Stimulated activated naive B cell treated with anti-CD40 and anti-IgM and Interleukin-4, amounts not matched to agents 10 μg/mL and 1 μg/mL and 100 μg/mL, for 72 hours (primary cell): ENCODE measurements around the gene HS6ST3.
A peak's percentile ranks its signal among the peaks of the same experiment; 100 is the strongest.

Experiments
- ATAC-seq, 2 donors: fragments of 150-1000 bp; cut with Tn5 transposase; replicated peaks; 2 replicates each; pipeline ENCODE4 v1.10.0; 2021; ENCODE audit warnings: moderate library complexity in 1 of 2
- DNase-seq: peaks from one replicate; pipeline ENCODE4 v3.0.0; 2021
- H3K27ac Mint-ChIP-seq: one replicate; pipeline ENCODE4 v1.8.0; 2022; ENCODE audit warnings: mild to moderate bottlenecking, mixed read lengths
- H3K27me3 Mint-ChIP-seq, 2 donors: one replicate each; pipeline ENCODE4 v1.8.0; 2022; ENCODE audit warnings: mixed read lengths in 2 of 2
- H3K36me3 Mint-ChIP-seq, 2 donors: one replicate each; pipeline ENCODE4 v1.8.0; 2022; ENCODE audit warnings: mixed read lengths in 2 of 2, mild to moderate bottlenecking in 1 of 2
- H3K4me1 Mint-ChIP-seq, 2 donors: one replicate each; pipeline ENCODE4 v1.8.0; 2022; ENCODE audit warnings: mixed read lengths in 2 of 2, mild to moderate bottlenecking in 1 of 2
- H3K4me3 Mint-ChIP-seq, 2 donors: one replicate each; pipeline ENCODE4 v1.8.0; 2022; ENCODE audit warnings: mild to moderate bottlenecking in 2 of 2, mixed read lengths in 2 of 2, moderate library complexity in 1 of 2
- H3K9me3 Mint-ChIP-seq, 2 donors: one replicate each; pipeline ENCODE4 v1.8.0; 2022; ENCODE audit warnings: mixed read lengths in 2 of 2, mild to moderate bottlenecking in 1 of 2

HS6ST3 gene

GRCh38 chr13:96816261-96816660 lies 726.4 kb downstream of the HS6ST3 start:
- Mint-ChIP-seq H3K27ac (no peak overlapping the region), H3K36me3 (no peaks in the 10 kb centered on the region), H3K4me1 (no peaks in the 10 kb centered on the region), H3K27me3 (no peaks in the 10 kb centered on the region), H3K4me3 (no peak overlapping the region), H3K9me3 (peaks cover 4% of the 10 kb centered on the region in 2 donors)
- no peak for ATAC-seq
- DNase-seq = no peak

GRCh38 chr13:96816874-96817273 lies 727.0 kb downstream of the HS6ST3 start:
- DNase-seq (no peak), ATAC-seq (no peak)

GRCh38 chr13:96817336-96817941 lies 727.5 kb downstream of the HS6ST3 start:
- ATAC-seq (no peak), DNase-seq (no peak)
- Mint-ChIP-seq H3K4me1 (no peaks in the 10 kb centered on the region), H3K4me3 (no peak overlapping the region), H3K27me3 (no peaks in the 10 kb centered on the region), H3K27ac (no peak overlapping the region), H3K36me3 (no peaks in the 10 kb centered on the region), H3K9me3 (peaks cover 2 to 4% of the 10 kb centered on the region in 2 donors)

More at GRCh38 chr13:96816874-96817273, 727.0 kb downstream of the HS6ST3 start:
- Mint-ChIP-seq H3K27ac (no peak overlapping the region), H3K27me3 (no peaks in the 10 kb centered on the region), H3K4me1 (no peaks in the 10 kb centered on the region), H3K9me3 (peaks cover 4% of the 10 kb centered on the region in 2 donors), H3K4me3 (no peak overlapping the region), H3K36me3 (no peaks in the 10 kb centered on the region)

GRCh38 chr13:96819375-96819774 lies 729.5 kb downstream of the HS6ST3 start:
- Mint-ChIP-seq H3K4me3 (no peak overlapping the region), H3K27ac (no peak overlapping the region), H3K9me3 (peaks cover 2 to 3% of the 10 kb centered on the region in 2 donors), H3K4me1 (no peaks in the 10 kb centered on the region), H3K27me3 (no peaks in the 10 kb centered on the region), H3K36me3 (no peaks in the 10 kb centered on the region)
- DNase-seq = no peak
- no peak for ATAC-seq

- DNase-seq = no peak
- Mint-ChIP-seq H3K4me3 (no peak overlapping the region), H3K4me1 (no peaks in the 10 kb centered on the region), H3K27me3 (no peaks in the 10 kb centered on the region), H3K9me3 (no peaks in the 10 kb centered on the region), H3K36me3 (no peaks in the 10 kb centered on the region), H3K27ac (no peak overlapping the region)
- ATAC-seq = no peak
Measured at GRCh38 chr13:96821381-96821780, 731.5 kb downstream of the HS6ST3 start.

- H3K27ac Mint-ChIP-seq = no peak overlapping the region
- DNase-seq = no peak
- H3K36me3 Mint-ChIP-seq = no peaks in the 10 kb centered on the region
- no peaks in the 10 kb centered on the region for H3K27me3 Mint-ChIP-seq
- H3K4me1 Mint-ChIP-seq = no peaks in the 10 kb centered on the region
- no peak overlapping the region for H3K4me3 Mint-ChIP-seq
- H3K9me3 Mint-ChIP-seq = no peaks in the 10 kb centered on the region
- no peak for ATAC-seq
Measured at GRCh38 chr13:96821971-96822370, 732.1 kb downstream of the HS6ST3 start.

GRCh38 chr13:96822895-96823294 lies 733.0 kb downstream of the HS6ST3 start:
- peak; percentile 45 to 54 for ATAC-seq
- Mint-ChIP-seq H3K4me1 (no peaks in the 10 kb centered on the region), H3K27ac (no peak overlapping the region)

GRCh38 chr13:96824140-96824539 lies 734.2 kb downstream of the HS6ST3 start:
- no peaks in the 10 kb centered on the region for H3K36me3 Mint-ChIP-seq
- no peak overlapping the region for H3K4me3 Mint-ChIP-seq
- no peaks in the 10 kb centered on the region for H3K4me1 Mint-ChIP-seq
- no peak overlapping the region for H3K27ac Mint-ChIP-seq
- H3K9me3 Mint-ChIP-seq = no peaks in the 10 kb centered on the region
- H3K27me3 Mint-ChIP-seq = no peaks in the 10 kb centered on the region
- ATAC-seq (no peak), DNase-seq (no peak)

More at GRCh38 chr13:96822895-96823294, 733.0 kb downstream of the HS6ST3 start:
- Mint-ChIP-seq H3K4me3 (no peak overlapping the region), H3K9me3 (no peaks in the 10 kb centered on the region), H3K27me3 (no peaks in the 10 kb centered on the region), H3K36me3 (no peaks in the 10 kb centered on the region)
- no peak for DNase-seq

GRCh38 chr13:96825653-96826052 lies 735.7 kb downstream of the HS6ST3 start:
- Mint-ChIP-seq H3K27ac (no peak overlapping the region), H3K36me3 (no peaks in the 10 kb centered on the region), H3K9me3 (peaks cover 0 to 3% of the 10 kb centered on the region in 2 donors), H3K4me1 (no peaks in the 10 kb centered on the region), H3K27me3 (no peaks in the 10 kb centered on the region), H3K4me3 (no peak overlapping the region)
- ATAC-seq = no peak
- DNase-seq = no peak

GRCh38 chr13:96834626-96835025 lies 744.7 kb downstream of the HS6ST3 start:
- DNase-seq = no peak
- H3K27ac Mint-ChIP-seq = no peak overlapping the region
- H3K27me3 Mint-ChIP-seq = no peaks in the 10 kb centered on the region
- peaks cover 2 to 4% of the 10 kb centered on the region in 2 donors for H3K9me3 Mint-ChIP-seq
- no peaks in the 10 kb centered on the region for H3K36me3 Mint-ChIP-seq
- no peak overlapping the region for H3K4me3 Mint-ChIP-seq
- no peak for ATAC-seq
- no peaks in the 10 kb centered on the region for H3K4me1 Mint-ChIP-seq

GRCh38 chr13:96835546-96835945 lies 745.6 kb downstream of the HS6ST3 start:
- no peaks in the 10 kb centered on the region for H3K27me3 Mint-ChIP-seq
- DNase-seq (no peak), ATAC-seq (no peak)
- no peaks in the 10 kb centered on the region for H3K4me1 Mint-ChIP-seq
- H3K9me3 Mint-ChIP-seq = peaks cover 2 to 4% of the 10 kb centered on the region in 2 donors
- no peak overlapping the region for H3K4me3 Mint-ChIP-seq
- H3K36me3 Mint-ChIP-seq = no peaks in the 10 kb centered on the region
- no peak overlapping the region for H3K27ac Mint-ChIP-seq

- no peak for DNase-seq
- Mint-ChIP-seq H3K27ac (no peak overlapping the region), H3K4me1 (no peaks in the 10 kb centered on the region), H3K36me3 (no peaks in the 10 kb centered on the region), H3K27me3 (no peaks in the 10 kb centered on the region), H3K9me3 (peaks cover 0 to 4% of the 10 kb centered on the region in 2 donors), H3K4me3 (no peak overlapping the region)
- ATAC-seq = no peak
Measured at GRCh38 chr13:96836733-96837132, 746.8 kb downstream of the HS6ST3 start.

GRCh38 chr13:96837809-96838208 lies 747.9 kb downstream of the HS6ST3 start:
- no peak for DNase-seq
- no peak for ATAC-seq
- peaks cover 0 to 4% of the 10 kb centered on the region in 2 donors for H3K9me3 Mint-ChIP-seq
- no peaks in the 10 kb centered on the region for H3K27me3 Mint-ChIP-seq
- no peaks in the 10 kb centered on the region for H3K4me1 Mint-ChIP-seq
- no peak overlapping the region for H3K4me3 Mint-ChIP-seq
- H3K27ac Mint-ChIP-seq = no peak overlapping the region
- H3K36me3 Mint-ChIP-seq = no peaks in the 10 kb centered on the region

- DNase-seq = no peak
- Mint-ChIP-seq H3K4me1 (no peaks in the 10 kb centered on the region), H3K4me3 (no peak overlapping the region), H3K36me3 (no peaks in the 10 kb centered on the region), H3K27ac (no peak overlapping the region), H3K27me3 (no peaks in the 10 kb centered on the region), H3K9me3 (peaks cover 0 to 2% of the 10 kb centered on the region in 2 donors)
- no peak for ATAC-seq
Measured at GRCh38 chr13:96844195-96844594, 754.3 kb downstream of the HS6ST3 start.

- ATAC-seq = no peak
- Mint-ChIP-seq H3K9me3 (peaks cover 0 to 2% of the 10 kb centered on the region in 2 donors), H3K27ac (no peak overlapping the region), H3K4me3 (no peak overlapping the region), H3K27me3 (no peaks in the 10 kb centered on the region), H3K4me1 (no peaks in the 10 kb centered on the region), H3K36me3 (no peaks in the 10 kb centered on the region)
- no peak for DNase-seq
Measured at GRCh38 chr13:96844616-96845015, 754.7 kb downstream of the HS6ST3 start.

GRCh38 chr13:96848286-96848685 lies 758.4 kb downstream of the HS6ST3 start:
- H3K4me3 Mint-ChIP-seq = no peak overlapping the region
- H3K4me1 Mint-ChIP-seq = no peaks in the 10 kb centered on the region
- no peaks in the 10 kb centered on the region for H3K27me3 Mint-ChIP-seq
- no peak for ATAC-seq
- no peaks in the 10 kb centered on the region for H3K36me3 Mint-ChIP-seq
- H3K9me3 Mint-ChIP-seq = peaks cover 5 to 7% of the 10 kb centered on the region in 2 donors
- no peak overlapping the region for H3K27ac Mint-ChIP-seq
- DNase-seq = no peak
